GM12873 (cell line): Measurements from ENCODE around the gene DHRS3.

Source experiments
- TF ChIP-seq, protein P1 (sequence below): IDR thresholded peaks from 2 replicates; pipeline ENCODE4 v1.5.1; 2012; ENCODE audit warnings: low read depth, mild to moderate bottlenecking, moderate library complexity, low read length, control low read depth; ENCODE audit not compliant: insufficient read depth; ENCODE audit errors: missing control alignments

Gene DHRS3

DNA sequence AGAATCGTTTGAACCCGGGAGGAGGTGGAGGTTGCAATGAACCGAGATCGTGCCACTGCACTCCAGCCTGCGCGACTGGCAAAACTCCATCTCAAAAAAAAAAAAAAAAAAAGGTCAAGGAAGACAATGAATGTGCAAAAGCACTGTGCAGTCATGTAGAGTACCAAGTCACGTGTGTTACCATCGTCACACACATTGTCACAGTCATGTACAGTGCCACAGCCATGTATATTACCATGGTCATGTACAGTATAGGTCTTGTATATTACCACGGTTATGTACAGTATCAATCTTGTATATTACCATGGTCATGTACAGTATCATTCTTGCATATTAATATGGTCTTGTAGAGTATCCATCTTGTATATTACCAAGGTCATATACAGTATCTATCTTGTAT lies 13.0 kb downstream of the DHRS3 start:
- TF ChIP-seq, protein P1, sequence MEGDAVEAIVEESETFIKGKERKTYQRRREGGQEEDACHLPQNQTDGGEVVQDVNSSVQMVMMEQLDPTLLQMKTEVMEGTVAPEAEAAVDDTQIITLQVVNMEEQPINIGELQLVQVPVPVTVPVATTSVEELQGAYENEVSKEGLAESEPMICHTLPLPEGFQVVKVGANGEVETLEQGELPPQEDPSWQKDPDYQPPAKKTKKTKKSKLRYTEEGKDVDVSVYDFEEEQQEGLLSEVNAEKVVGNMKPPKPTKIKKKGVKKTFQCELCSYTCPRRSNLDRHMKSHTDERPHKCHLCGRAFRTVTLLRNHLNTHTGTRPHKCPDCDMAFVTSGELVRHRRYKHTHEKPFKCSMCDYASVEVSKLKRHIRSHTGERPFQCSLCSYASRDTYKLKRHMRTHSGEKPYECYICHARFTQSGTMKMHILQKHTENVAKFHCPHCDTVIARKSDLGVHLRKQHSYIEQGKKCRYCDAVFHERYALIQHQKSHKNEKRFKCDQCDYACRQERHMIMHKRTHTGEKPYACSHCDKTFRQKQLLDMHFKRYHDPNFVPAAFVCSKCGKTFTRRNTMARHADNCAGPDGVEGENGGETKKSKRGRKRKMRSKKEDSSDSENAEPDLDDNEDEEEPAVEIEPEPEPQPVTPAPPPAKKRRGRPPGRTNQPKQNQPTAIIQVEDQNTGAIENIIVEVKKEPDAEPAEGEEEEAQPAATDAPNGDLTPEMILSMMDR = no peak

DNA sequence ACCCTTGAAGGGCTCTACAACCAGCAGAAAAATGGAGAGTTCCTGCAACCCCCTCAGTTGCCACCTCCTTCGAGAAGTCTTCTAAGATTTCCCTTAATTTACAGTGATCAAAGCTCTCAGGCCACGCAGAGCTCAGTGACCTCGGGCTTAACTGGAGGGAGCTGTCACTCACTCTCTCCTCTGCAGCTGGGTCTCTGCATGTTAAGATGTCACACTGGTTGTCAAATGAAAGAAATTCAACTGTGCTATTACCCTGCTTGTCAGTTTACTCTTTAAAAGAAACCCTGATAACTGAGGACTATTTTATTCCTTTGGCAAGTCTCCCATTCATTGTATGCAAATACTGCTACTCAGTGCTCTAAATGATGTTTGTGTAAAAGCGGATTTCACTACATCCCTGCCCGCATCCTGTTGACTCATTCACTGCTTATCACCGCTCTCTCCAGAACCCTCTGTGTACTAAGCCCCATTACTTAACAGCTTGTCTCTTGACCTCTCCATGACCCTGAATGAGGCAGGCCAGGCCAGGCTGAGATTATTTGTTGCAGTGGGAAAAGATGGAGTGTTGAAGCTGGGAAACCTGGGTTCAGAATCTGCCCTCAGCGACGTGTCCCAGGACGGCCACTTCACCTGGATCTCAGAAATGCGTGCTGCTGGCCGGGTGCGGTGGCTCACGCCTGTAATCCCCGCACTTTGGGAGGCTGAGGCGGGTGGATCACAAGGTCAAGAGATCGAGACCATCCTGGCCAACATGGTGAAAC lies 13.7 kb downstream of the DHRS3 start:
- TF ChIP-seq, protein P1 = no peak

DNA sequence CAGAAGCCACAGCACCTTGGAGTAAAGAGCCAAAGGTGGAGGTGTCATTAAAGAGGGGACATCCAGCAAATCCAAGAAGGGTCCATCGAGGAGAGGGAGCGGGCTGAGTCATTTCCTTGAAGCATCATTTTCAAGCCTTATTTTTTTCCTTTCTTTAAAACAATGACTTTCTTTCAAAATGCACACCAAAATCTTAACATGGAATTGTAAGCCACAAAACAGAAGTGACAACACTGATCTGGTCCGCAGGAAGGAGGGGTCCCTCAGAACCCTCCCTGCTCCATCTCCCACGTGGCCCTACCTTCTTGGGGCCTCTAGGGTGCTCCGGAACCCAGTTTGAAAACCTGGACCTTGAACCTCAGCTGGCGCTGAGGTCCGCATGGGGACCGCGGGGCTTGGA lies 14.8 kb downstream of the DHRS3 start:
- TF ChIP-seq, protein P1 = no peak

DNA sequence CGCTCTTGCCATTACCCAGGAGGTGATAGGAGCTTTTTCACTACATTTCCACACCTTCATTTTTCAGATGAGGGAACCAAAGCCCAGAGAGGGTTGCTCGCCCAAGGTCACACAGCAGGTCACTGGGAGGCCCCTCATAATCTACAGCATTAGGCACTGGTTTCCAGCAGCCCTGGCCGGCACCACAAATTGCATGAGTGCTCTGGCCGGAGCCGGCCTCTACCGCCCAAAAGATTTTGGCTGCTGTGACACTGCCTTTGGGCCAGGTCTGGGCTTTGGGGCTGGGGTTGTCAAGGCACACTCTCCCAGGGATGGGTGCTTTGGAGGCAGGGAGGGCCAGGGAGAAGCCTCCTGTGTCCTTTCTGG lies 15.4 kb downstream of the DHRS3 start:
- TF ChIP-seq, protein P1 = no peak

DNA sequence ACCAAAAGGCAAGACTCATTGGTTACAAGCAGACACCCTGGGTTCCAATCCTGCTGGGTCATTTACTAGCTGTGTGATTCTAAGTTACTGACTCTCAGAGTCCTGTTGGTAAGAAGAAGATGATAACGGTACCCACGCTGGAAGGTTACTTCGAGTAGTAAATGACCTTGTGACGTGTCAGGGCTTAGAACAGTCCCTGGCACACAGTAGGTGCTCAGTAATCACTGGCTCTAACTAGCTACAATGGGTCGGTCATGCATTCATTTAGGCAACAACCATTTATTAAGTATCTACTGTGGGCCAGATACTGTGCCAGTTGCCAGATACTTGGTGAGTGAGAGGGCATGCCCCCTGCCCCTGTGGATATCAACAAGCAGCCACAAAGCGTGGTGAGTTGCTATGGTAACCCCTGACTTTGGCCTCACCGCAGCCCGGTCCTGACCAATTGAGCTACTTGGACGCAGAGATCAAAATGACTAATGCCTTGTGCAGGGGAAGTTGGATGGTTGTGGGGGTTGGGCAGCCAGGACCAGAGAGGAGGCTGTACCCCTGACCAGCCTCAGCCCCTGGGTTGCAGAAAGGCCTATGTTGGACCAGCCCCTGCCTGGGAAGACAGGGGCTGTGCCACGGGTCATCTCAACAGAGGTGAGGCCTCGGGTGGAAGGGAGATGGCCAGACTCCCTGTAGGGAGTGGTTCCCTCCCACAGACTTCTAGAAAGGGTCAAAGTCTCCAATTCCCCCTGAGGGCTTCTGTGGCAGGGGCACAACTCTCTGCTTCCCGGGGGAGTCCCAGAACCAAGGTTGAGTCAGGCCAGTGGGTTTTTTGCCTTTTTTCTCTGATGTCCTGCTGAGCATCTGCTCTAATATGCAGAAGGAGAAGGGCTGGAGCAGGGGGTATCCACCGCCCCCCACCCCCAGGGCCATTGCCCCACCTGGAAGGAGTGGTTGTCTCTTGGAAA lies 16.0 kb downstream of the DHRS3 start:
- TF ChIP-seq, protein P1 = no peak

DNA sequence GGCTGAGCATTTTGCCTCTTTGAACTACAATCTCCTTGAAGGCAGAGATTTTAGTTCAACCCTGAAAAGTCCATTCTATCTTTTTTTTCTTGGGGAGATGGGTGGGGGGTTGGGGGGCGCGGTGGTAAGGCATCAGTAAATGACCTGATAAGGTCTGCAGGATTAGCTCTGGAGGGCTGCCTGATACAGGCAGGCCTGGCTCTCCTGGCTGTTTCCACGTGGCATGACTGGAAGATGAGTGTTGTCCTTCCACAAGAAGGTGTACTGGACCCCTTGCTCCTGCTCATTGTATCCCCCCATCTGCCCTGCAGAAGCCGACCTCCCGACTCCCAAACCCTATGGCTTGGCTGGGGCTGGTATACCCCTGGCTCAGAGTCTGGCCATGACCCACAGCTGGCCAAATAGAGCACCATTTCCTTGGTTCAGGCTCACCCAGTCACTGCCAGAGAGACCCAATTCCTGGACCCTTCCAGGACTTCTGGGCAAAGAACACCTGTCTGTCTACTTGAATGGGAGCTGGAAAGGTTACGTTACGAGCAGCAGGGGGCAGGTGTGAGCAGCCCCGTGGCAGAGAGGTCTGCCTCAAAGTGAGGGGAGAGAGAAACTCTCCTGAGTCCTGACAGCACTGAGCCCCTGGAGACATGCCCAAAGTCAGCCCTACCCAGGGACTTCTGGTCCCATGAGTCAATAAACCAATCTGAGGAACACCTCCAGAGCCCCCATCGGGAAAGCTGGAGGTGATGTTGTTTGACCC lies 17.0 kb downstream of the DHRS3 start:
- TF ChIP-seq, protein P1 = peak; percentile 67
